Osteoblast (primary cell): ENCODE results near the gene UBXN10. TPM values are rescaled to one million over a fixed set of nuclear protein-coding genes. Genes with fewer than 3 reads are reported as not detected.

ENCODE experiments used
- DNase-seq: peaks from one replicate; pipeline ENCODE4 v3.0.0; 2011; ENCODE audit warnings: low spot score, mixed read lengths; ENCODE audit not compliant: insufficient read length; ENCODE audit errors: missing footprints
- H2AFZ ChIP-seq: 2 replicates; pipeline ENCODE4 v1.6.0; 2011; ENCODE audit warnings: mild to moderate bottlenecking, low read length
- H3K27ac ChIP-seq: 2 replicates; pipeline ENCODE4 v1.5.1; 2011; ENCODE audit warnings: mild to moderate bottlenecking, low read depth, low read length, moderate library complexity
- H3K27me3 ChIP-seq: 2 replicates; pipeline ENCODE4 v1.6.0; 2012; ENCODE audit warnings: mild to moderate bottlenecking, control low read depth, inconsistent platforms, low read length, moderate library complexity; ENCODE audit not compliant: insufficient read depth
- H3K36me3 ChIP-seq: 2 replicates; pipeline ENCODE4 v1.5.1; 2011; ENCODE audit warnings: mild to moderate bottlenecking, low read length, control low read depth, moderate library complexity; ENCODE audit not compliant: insufficient read depth
- H3K4me1 ChIP-seq: 2 replicates; pipeline ENCODE4 v1.5.1; 2011; ENCODE audit warnings: mild to moderate bottlenecking, low read length, control low read depth, moderate library complexity; ENCODE audit not compliant: insufficient read depth
- H3K4me2 ChIP-seq: 2 replicates; pipeline ENCODE4 v1.6.0; 2011; ENCODE audit warnings: mild to moderate bottlenecking, low read length; ENCODE audit not compliant: insufficient read depth
- H3K4me3 ChIP-seq: fragments of 200-600 bp; sonication (generic); 3 replicates; pipeline ENCODE4 v1.5.1; 2012; ENCODE audit warnings: mild to moderate bottlenecking, low read length, inconsistent platforms; ENCODE audit not compliant: insufficient read depth
- H3K79me2 ChIP-seq: 2 replicates; pipeline ENCODE4 v1.6.0; 2012; ENCODE audit warnings: mild to moderate bottlenecking, low read length, control low read depth, inconsistent platforms; ENCODE audit not compliant: insufficient read depth
- H3K9me3 ChIP-seq: 2 replicates; pipeline ENCODE4 v1.5.1; 2011; ENCODE audit warnings: low read depth, low read length, control low read depth
- H4K20me1 ChIP-seq: 2 replicates; pipeline ENCODE4 v1.6.0; 2012; ENCODE audit warnings: mild to moderate bottlenecking, low read length, control low read depth; ENCODE audit not compliant: insufficient read depth
- CTCF ChIP-seq: IDR thresholded peaks from 2 replicates; pipeline ENCODE4 v1.5.1; 2011; ENCODE audit warnings: mild to moderate bottlenecking, low read depth, low read length, moderate library complexity; ENCODE audit errors: extremely low read depth
- total RNA-seq: library from RNA; depleted of rRNA; stranded (reverse); fragments of >200 nt; gene quantifications from 2 replicates; pipeline ENCODE4 v1.2.3, GENCODE V29; 2012

The UBXN10 gene
- total RNA-seq, 1 donor, result under 0.01 TPM

- Histone ChIP-seq H3K4me2 (no peak overlapping the region), H3K4me1 (no peaks in the 10 kb centered on the region), H3K36me3 (no peaks in the 10 kb centered on the region), H3K79me2 (no peaks in the 10 kb centered on the region), H2AFZ (no peak overlapping the region), H3K27ac (no peak overlapping the region), H4K20me1 (no peaks in the 10 kb centered on the region), H3K4me3 (no peak overlapping the region), H3K9me3 (no peaks in the 10 kb centered on the region), H3K27me3 (peaks cover 31% of the 10 kb centered on the region)
- TF ChIP-seq CTCF, result no peak
- DNase-seq, result peak; percentile 88
These were observed 10.8 kb upstream of the UBXN10 start for GRCh38 chr1:20174937-20175666.

DNA sequence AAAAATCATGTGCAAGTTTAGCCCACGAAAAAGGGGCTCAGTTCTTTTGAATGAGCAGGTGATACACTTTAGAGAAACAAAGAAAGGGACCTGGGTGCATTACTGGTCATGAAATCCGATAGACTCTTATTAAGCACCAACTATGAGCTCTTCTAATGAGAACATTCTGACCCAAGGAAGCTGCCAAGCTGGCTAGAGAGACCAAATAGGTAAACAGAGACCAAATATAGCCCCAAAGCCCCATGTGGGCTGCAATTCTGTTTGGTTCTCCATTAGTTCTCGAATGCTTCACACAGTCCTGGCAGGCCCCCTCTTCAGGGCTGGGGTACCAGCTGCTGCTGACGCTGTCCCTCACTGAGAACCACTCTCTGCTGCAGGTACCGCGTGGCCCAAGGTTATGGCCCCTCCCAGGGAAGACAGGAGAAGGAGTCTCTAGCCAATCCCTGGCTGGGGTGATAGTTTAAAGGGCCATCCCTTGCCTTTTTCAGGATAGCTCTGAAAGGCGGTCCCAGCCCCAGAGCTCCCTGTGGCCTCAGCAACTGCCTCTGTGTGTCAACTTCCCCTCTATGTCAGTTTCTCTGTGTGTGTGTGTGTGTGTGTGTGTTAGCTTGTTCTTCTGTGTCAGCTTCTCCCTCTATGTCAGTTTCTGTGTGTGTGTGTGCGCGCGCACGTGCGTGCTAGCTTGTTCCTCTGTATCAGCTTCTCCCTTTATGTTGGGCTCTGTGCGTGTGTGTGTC, 7.1 kb upstream of the UBXN10 start:
- Histone ChIP-seq H3K27ac (no peak overlapping the region), H3K27me3 (peaks cover 49% of the 10 kb centered on the region), H3K4me3 (no peak overlapping the region), H3K4me2 (no peak overlapping the region), H3K36me3 (no peaks in the 10 kb centered on the region), H3K79me2 (no peaks in the 10 kb centered on the region), H2AFZ (no peak overlapping the region), H4K20me1 (no peaks in the 10 kb centered on the region), H3K4me1 (no peaks in the 10 kb centered on the region), H3K9me3 (no peaks in the 10 kb centered on the region)
- no peak for DNase-seq
- TF ChIP-seq CTCF, result no peak

GRCh38 chr1:20179371-20180128, 6.3 kb upstream of the UBXN10 start:
- no peak for DNase-seq
- no peak overlapping the region for H2AFZ ChIP-seq
- no peak overlapping the region for H3K4me3 ChIP-seq
- H3K4me2 ChIP-seq, result no peak overlapping the region
- H3K36me3 ChIP-seq, result no peaks in the 10 kb centered on the region
- no peaks in the 10 kb centered on the region for H3K9me3 ChIP-seq
- H3K27me3 ChIP-seq, result peaks cover 57% of the 10 kb centered on the region
- TF ChIP-seq CTCF, result no peak
- H4K20me1 ChIP-seq, result no peaks in the 10 kb centered on the region
- H3K79me2 ChIP-seq, result no peaks in the 10 kb centered on the region
- no peaks in the 10 kb centered on the region for H3K4me1 ChIP-seq
- H3K27ac ChIP-seq, result no peak overlapping the region
